Right lobe of liver (tissue), 4 donors: ENCODE measurements around the gene RAD21L1.

ENCODE experiments used
- CTCF ChIP-seq, 4 donors: fragments of 200-600 bp in 3 of 4; fragments of 450-650 bp in 1 of 4; IDR thresholded peaks; one replicate each; pipeline versions ENCODE4 v1.5.1 to v1.8.0; 2016 to 2022; ENCODE audit warnings: antibody characterized with exemption in 4 of 4, mild to moderate bottlenecking in 2 of 4
- POLR2A ChIP-seq: fragments of 450-650 bp; IDR thresholded peaks from one replicate; pipeline ENCODE4 v1.6.1; 2017; ENCODE audit warnings: antibody characterized with exemption, mild to moderate bottlenecking
- donor health status: DM: no; HTN: no; CAD: no.
- donor health status: DM: no; HTN: no; CAD: no.
- donor health status: DM: no; HTN: yes; CAD: no.

- TF ChIP-seq POLR2A (no peak), CTCF (IDR thresholded peaks at IDR 0.05) (no peak)
Measured at GRCh38 chr20:1286267-1287024, 60.6 kb downstream of the RAD21L1 start.
